NCI-H774 (cell line): Measurements from ENCODE around the gene VEGFA.

ENCODE experiments used
- DNase-seq: peaks from one replicate; lab custom pipeline; 2025; lab: John Stamatoyannopoulos, UW

The VEGFA gene

GRCh38 chr6:43769526-43770371 is at the start of gene VEGFA:
VEGFA (plus strand) TSS chr6:43770211.
- peak; percentile 78 for DNase-seq

- no peak for DNase-seq
Measured at GRCh38 chr6:43720999-43721398, 49.0 kb upstream of the VEGFA start.

GRCh38 chr6:43722920-43723545 is 47.0 kb upstream of the VEGFA start:
- no peak for DNase-seq

GRCh38 chr6:43723737-43724295 is 46.2 kb upstream of the VEGFA start:
- DNase-seq: peak; percentile 17

- no peak for DNase-seq
Measured at GRCh38 chr6:43724354-43724753, 45.7 kb upstream of the VEGFA start.

- no peak for DNase-seq
Measured at GRCh38 chr6:43724914-43725642, 44.9 kb upstream of the VEGFA start.

- no peak for DNase-seq
Measured at GRCh38 chr6:43725643-43726580, 44.1 kb upstream of the VEGFA start.

GRCh38 chr6:43727634-43728033 is 42.4 kb upstream of the VEGFA start:
- DNase-seq: no peak

- no peak for DNase-seq
Measured at GRCh38 chr6:43728586-43728985, 41.4 kb upstream of the VEGFA start.

- DNase-seq: no peak
Measured at GRCh38 chr6:43729537-43729936, 40.5 kb upstream of the VEGFA start.

GRCh38 chr6:43730634-43731033 is 39.4 kb upstream of the VEGFA start:
- DNase-seq: no peak

GRCh38 chr6:43733471-43734293 is 36.3 kb upstream of the VEGFA start:
- no peak for DNase-seq

GRCh38 chr6:43734294-43734665 is 35.7 kb upstream of the VEGFA start:
- DNase-seq: no peak

- DNase-seq: no peak
Measured at GRCh38 chr6:43735642-43736199, 34.3 kb upstream of the VEGFA start.

- no peak for DNase-seq
Measured at GRCh38 chr6:43736211-43736786, 33.7 kb upstream of the VEGFA start.

GRCh38 chr6:43736844-43737243 is 33.2 kb upstream of the VEGFA start:
- DNase-seq: no peak

- DNase-seq: no peak
Measured at GRCh38 chr6:43737272-43738081, 32.5 kb upstream of the VEGFA start.

- no peak for DNase-seq
Measured at GRCh38 chr6:43738267-43738676, 31.7 kb upstream of the VEGFA start.
